HG03571 (cell line): ENCODE data around the gene OXER1.
"Not testable (repeated sequence)": the region's sequence is repeated elsewhere in the genome, so short reads cannot be mapped to it uniquely, and the experiment has no call there.

Experiments
- ATAC-seq: cut with Tn5 transposase; IDR thresholded peaks from one replicate; pipeline ENCODE4 v1.9.1; 2021; ENCODE audit not compliant: unreplicated experiment

The OXER1 gene

GRCh38 chr2:42752816-42753813 is 10.8 kb downstream of the OXER1 start:
- no peak for ATAC-seq

DNA sequence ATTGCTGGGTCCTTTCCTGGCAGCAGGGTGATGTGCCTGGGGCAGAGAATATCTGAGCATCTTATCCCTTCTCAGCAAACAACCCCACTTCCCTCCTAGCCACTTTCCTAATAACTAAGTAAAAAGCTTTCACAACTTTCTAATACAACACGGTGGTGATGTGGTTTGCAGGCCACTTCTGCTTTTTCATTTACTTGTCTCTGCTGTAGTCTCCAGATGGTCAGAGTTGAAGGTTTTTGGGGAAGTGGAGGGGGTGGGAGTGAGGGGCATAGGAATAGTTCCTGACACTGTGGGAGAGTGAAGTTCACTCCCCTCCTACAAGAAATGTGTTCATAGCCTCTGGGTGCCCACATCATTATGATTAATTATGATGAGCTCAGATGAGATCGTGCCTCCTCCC is 11.6 kb downstream of the OXER1 start:
- ATAC-seq, result peak; percentile 62

- ATAC-seq, result no peak
Measured at GRCh38 chr2:42748840-42749239, 15.1 kb downstream of the OXER1 start.

- no peak for ATAC-seq
Measured at GRCh38 chr2:42747422-42747821, 16.5 kb downstream of the OXER1 start.

DNA sequence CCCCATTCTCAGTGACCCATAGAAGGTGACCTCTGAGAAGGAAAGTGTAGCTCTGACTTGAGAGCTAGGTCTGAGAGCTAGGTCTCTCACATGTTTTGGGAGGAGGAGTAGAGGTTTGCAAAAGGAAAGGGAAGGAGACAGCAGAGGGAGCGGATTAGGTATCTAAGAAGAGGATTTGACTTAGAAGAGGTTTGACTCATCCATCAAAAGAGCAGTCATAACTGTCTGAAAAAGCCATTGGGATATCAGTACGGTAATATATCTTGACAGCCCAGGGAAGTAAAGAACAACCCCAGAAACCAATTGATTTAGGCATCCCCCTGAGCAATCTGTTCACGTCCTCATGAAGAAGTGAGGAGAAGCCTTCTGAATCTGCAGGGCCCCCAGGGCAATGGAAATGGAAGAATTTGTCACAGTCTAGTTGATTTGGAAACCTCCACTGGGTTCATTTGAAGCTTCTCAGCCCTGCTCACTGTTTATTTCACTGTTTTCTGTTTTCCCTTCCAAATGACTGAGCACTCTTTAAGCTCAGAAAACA is 19.3 kb downstream of the OXER1 start:
- ATAC-seq, result no peak

DNA sequence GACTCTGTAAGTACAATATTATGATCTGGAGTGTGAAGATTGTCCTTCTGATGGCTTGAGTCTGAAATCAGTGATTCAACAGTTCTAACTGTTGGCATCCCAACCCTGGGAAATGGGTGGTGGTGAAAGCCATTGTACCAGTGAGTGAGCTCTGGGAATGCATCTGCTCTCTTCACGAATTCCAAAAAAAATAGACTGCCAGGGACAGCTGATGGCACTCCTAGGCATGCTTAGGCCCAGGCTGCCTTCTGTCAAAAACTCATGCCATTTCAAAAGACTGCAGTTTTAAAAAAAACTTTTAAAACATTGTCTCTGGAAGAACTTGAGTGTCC is 20.3 kb downstream of the OXER1 start:
- ATAC-seq, result no peak

DNA sequence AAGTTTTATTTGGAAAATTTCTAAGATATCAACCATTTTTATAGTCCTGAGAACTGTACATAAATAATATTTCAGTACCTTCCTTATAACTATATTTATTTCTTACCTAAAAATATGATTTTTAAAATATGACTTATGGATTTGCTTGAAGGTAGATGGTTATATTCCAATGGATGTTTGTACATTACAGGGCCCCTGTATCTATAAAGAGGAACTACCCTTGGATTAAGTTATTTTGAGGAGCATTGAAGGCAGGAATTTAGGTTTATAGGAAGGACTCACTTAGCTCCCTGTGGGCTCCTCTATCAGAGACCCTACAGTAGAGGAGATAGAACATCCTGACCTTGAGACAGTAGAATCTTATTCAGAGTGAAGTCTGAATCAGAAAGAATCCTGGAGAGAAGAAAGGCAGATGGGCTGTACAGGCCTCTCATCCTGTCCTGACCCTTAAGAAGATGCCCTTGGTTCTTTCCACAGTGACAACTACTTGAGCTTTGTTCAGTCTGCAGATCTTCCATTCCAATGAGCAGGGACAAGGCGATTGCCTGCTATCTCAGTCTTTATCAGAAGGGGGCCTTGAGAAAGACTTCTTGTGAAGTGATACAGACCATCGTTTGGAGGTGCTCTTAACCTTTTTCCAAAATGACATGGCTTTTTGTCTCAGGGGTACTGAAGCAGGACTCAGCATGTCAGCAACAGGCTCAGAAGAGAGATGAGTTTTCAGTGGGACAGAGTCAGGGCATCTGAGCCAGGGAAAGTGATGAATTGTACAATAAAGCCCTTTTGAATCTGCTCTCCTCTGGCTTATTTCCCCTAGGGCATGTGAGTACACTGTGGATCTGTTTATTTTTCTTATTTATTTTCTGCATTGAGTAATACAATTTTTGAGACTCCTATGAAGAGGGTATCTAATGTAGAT is 20.9 kb downstream of the OXER1 start:
- ATAC-seq, result no peak

- no peak for ATAC-seq
Measured at GRCh38 chr2:42741140-42741539, 22.8 kb downstream of the OXER1 start.

DNA sequence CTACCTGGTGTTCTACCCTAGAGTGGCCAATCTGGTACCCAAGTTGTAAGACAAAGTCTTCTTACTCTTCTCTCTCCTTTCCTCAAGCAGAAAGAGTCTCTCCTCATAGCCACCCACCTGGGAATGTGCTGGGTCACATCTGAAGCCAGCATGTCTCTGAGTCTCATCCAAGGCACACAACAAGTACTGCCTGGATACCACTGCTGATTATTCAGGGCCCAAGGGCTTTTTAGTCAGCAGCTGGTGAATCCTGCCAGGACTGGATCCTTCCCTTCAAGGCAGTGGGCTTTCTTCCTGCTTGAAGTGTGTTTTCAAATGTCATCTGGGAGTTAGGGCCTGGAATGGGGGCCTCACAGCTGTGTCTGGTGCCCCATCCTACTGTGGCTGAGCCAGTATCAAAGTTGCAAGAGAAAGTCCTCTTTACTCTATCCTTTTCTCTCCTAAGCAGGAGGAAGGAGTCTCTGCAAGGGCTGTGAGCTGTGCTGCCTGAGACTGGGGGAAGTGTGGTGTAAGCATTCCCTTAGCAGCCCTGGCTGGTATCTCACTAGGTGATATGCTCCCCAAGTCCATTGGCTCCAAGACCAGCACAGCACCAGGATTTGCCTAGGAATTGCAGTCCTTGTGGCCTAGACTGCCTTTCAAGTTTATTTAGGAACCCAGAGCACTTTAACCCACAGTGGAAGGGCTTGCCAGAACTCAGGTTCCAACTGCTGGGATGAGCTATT is 27.2 kb downstream of the OXER1 start:
- ATAC-seq, result no peak

DNA sequence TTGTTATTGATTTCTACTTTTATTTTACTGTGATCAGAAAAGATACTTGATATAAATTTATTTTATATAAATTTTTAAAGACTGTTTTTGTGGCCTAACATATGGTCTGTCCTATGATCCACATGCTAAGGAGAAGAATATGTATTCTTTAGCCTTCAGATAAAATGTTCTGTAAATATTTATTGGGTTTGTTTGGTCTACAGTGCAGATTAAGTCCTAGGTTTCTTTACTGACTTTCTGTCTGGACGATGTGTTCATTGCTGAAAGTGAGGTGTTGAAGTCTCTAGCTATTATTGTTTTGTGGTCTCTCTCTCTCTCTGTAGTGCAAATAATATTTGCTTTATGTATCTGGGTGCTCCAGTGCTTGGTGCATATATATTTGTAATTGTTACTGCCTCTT is 30.1 kb downstream of the OXER1 start:
- ATAC-seq, result no peak

DNA sequence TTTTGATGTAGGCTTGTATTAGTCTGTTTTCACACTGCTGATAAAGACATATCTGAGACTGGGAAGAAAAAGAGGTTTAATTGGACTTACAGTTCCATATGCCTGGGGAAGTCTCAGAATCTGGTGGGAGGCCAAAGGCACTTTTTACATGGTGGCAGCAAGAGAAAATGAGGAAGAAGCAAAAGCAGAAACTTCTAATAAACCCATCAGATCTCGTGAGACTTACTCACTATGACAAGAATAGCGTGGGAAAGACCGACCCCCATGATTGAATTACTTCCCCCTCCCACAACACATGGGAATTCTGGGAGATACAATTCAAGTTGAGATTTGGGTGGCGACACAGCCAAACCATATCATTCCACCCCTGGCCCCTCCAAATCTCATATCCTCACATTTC is 32.6 kb downstream of the OXER1 start:
- ATAC-seq, result not testable (repeated sequence)

GRCh38 chr2:42726680-42727079 is 37.3 kb downstream of the OXER1 start:
- ATAC-seq, result no peak

DNA sequence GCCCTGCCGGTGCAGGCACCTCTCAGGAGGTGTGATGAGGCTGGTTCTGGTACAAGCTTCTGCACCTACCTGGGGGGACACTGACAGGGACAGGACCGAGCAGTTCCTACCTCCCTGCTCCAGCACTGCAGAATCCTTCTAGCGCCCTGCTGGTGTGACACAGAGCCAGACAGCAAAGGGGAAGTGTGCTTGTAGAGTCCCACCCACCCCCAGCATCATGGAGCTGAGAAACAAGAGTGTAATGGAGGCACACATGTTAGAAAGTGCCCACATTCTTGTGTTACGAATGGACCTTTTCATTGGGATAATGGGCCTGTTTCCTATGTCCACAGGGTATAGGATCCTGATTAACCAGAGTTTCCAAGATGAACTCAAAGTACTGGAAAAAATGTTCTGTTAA is 38.3 kb downstream of the OXER1 start:
- no peak for ATAC-seq

GRCh38 chr2:42724886-42725285 is 39.0 kb downstream of the OXER1 start:
- ATAC-seq, result no peak

DNA sequence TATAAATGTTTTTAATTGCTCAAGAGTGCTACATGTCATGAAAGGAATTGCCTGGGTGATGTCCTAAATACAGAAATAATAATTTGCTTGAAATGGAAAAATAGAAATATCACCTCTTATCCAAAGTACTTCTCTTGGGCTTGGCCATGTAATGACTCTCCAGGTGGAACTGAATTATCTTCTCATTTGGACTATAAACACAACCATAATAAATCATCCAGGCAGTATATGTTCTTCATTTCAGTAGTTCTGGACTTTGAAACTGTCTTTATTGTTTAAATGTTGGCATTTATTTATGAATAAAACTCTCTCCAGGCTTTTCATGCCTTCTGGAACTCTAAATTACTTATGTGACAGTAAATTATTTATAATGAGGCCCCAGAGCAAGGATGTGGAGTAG is 40.5 kb downstream of the OXER1 start:
- ATAC-seq, result no peak

GRCh38 chr2:42722320-42723190 is 41.4 kb downstream of the OXER1 start:
- peak; percentile 97 for ATAC-seq

DNA sequence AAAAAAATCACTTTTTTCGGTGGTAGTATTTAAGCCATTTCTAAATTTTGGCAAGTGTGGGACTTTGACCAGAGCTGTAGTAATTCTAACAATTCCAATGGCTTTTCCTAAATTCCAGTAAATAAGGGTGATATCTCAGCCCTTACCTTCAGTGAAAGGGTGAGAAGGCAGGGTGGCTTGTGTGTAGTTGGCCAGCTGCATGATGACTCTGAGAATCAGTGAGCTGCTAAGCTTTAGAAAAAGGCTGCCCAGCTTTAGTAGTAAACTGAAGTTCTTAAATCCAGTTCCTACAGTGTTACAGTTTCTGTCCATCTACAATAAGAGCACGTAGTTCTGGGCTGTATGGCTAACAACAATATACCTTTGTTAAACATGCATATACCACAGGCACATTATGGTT is 42.0 kb downstream of the OXER1 start:
- ATAC-seq, result no peak

DNA sequence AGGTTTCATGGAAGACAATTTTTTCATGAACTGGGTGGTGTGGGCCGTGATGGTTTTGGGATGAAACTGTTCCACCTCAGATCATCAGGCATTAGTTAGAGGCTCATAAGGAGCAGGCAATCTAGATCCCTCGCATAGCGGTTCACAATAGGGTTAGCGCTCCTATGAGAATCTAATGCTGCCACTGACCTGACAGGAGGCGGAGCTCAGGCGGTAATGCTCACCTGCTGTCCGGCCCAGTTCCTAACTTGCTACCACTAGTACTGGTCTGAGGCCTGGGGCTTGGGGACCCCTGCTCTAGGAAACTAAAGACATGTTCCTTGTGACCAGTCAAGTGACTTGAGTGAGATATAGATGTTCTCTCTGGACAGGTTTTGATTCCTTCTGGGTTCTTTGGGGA is 49.2 kb downstream of the OXER1 start:
- no peak for ATAC-seq

DNA sequence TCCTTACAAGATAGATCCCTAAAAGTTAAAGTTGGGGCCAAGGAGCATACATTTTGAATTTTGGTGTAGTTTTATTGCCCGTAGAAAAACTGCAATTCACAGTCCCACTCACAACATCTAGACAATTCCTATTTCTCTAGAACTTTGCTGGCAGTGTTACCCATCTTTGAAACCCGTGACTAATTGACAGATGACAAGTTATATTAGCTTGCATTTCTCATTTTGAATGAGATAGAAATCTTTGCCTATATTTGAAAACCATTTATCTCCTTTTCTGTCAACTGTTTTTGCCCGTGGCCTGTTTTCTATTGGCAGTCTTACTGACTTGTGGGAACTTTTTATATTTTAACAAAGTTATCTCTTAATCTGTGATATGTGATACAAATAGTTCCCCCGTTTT is 50.0 kb downstream of the OXER1 start:
- no peak for ATAC-seq

DNA sequence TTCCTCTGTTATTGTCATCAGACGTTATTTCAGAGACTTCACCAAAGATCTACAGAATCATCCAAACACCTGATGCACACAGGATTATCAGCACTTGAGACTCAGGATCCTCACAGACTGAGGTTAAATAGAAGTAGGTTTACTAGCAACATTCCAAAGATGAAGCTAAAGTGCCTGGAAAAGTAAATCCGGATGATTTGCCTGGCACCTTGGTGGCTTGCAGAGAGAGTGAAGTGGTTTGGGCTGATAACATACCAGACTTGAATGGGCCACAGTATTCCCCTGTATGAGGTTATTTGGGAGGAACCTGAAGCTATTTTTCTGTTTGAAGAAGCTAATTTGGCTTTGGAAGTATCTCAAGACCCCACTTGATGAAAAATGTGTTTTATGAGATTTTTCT is 51.0 kb downstream of the OXER1 start:
- ATAC-seq, result no peak
